GM12873 (cell line): ENCODE results near the gene EAF2.

ENCODE experiments used
- CTCF ChIP-seq: IDR thresholded peaks from 2 replicates; pipeline ENCODE4 v1.5.1; 2012; ENCODE audit warnings: low read depth, mild to moderate bottlenecking, moderate library complexity, low read length, control low read depth; ENCODE audit not compliant: insufficient read depth; ENCODE audit errors: missing control alignments

Gene EAF2

DNA sequence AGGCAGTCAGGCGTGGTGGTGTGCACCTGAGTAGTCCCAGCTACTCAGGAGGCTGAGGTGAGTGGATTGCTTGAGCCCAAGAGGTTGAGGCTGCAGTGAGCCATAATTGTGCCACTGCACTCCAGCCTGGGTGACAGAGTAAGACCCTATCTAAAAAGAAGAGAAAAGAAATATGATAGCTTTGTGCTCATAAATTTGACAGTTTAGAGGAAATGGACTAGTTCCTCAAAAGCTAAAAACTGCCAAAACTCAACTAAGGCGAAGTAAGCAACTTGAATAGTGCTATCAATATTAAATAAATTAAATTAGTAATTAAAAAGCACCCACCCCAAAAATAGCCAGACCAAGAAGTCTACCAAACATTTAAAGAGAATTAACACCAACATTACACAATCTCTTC lies 34.7 kb downstream of the EAF2 start:
- TF ChIP-seq CTCF = no peak

- no peak for TF ChIP-seq CTCF
Measured at GRCh38 chr3:121870717-121871116, 35.7 kb downstream of the EAF2 start.

GRCh38 chr3:121871430-121871829 lies 36.4 kb downstream of the EAF2 start:
- TF ChIP-seq CTCF = no peak

- TF ChIP-seq CTCF = no peak
Measured at GRCh38 chr3:121878411-121878810, 43.4 kb downstream of the EAF2 start.

DNA sequence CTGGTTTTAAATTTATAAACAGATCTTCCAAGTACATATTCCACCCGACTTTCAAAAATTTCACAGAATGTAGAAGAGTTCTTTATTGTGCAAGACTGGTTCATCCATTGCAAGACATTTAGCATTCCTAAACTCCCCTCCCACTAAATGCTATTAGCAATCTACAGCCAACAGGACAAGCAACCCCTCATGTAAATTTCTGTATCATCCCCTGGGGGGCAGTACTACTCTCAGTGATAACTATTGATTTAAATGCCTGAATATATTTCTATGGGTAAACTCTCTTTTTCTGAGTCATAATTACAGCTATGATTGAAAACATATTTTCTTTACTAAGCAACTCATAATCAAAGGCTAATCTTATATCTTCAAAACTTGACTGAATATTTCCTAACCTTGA lies 48.5 kb downstream of the EAF2 start:
- TF ChIP-seq CTCF = peak; percentile 37

- no peak for TF ChIP-seq CTCF
Measured at GRCh38 chr3:121885386-121885785, 50.4 kb downstream of the EAF2 start.

DNA sequence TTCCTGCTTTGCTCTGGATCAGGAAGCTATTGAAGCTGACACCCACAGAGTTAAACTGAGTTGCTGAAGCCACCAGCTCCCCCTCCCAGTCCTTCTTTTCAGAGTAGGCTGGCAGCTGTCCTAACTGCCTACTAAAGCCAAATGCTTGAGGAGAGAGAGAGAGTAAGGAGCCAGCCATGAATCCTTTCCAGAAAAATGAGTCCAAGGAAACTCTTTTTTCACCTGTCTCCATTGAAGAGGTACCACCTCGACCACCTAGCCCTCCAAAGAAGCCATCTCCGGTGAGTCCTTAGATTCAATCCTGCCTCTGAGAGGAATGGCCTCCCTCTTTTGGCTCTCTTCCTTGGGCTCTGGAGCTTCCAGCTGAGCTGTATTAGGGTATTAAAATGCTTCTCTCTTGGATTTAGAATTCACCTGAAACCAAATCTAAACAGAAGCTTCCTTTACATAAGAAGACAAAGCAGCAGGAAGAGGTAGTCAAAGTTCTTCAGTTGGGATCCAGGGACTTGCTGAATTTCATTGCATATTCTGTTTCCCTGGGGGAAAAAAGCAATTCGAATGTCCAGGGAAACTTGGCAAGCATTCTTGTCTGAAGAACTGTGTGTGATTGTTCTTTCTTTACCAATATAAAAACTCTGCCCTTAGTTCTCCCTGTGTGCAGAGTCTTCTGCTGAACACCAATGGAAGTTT lies 59.4 kb downstream of the EAF2 start, which contains the start of gene SLC15A2:
Gene SLC15A2, plus strand, starts transcription at position 101 of the 690 bp plus-strand sequence. Its CDS starts 76 bp downstream, at position 177.
- no peak for TF ChIP-seq CTCF
